ENCODE data around the gene UBE4A.

UBE4A gene

DNA sequence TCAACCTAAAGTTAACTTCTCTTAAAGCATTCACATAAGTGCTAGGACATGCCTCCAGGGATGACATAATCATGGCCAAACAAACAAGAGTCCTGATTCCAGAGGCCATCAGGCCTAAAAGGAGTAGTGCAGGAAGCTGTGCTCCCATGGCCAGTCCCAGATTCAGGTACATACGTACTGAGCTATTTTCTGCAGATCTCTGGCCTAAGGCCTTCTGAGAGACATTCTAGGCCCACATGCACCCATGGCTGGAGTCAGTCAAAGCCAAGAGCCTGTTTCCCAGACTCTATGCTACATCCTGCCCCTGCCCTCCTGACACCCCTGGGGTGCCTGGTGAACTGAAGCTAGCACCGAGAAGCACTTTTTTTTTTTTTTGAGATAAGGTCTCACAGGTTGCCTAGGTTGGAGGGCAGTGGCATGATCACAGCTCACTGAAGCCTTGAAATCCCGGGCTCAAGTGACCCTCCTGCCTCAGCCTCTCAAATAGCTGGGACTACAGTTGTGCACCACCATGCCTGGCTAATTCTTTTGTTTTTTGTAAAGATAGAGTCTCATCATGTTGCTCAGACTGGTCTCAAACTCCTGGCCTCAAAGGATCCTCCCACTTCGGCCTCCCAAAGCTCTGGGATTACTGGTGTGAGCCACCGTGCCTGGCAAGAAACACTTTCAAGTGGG is 17.4 kb upstream of the UBE4A start:
- no peak for DNase-seq

- DNase-seq = no peak
Observed at GRCh38 chr11:118342503-118343161, 16.8 kb upstream of the UBE4A start, which contains the start of gene CD3D. CD3D (minus strand) TSS chr11:118342705; CDS start chr11:118342607, 98 bp downstream.

DNA sequence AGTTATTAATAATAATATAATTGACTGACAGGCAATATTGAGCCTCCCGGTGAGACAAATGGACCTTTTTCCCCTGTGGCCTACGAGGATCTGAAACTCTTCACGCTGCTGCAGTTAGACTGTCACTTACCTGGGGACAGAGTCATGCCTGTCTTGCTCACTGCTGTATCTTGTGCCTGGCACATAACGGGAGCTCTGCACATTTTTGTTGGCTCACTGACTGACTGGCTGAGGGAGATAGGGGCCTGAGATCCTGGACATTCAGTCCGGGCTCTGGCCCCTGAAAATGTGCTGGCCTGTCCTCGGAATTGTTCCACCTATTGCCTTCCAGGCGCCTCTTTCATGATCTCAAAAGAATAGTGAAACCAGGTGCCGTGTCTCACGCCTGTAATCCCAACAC is 16.2 kb upstream of the UBE4A start:
- no peak for DNase-seq

DNA sequence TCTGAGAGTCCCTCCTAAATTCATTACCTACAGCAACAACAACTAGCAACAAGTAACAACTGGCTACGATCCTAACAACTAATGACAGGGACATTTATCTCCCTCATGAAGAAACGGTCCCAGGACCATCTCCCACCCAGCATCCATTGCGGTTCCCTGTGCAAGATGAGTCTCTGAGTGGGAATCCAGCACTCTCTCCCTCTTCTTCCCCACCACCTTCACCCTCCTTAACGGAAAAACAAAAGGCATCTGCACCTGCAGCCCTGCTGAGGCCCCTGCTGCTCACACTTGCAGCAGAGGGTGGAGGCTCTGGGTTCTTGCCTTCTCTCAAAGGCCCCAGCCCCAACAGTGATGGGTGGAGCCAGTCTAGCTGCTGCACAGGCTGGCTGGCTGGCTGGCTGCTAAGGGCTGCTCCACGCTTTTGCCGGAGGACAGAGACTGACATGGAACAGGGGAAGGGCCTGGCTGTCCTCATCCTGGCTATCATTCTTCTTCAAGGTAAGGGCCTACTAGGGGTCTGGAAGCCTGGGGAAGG is 15.4 kb upstream of the UBE4A start, which contains the start of gene CD3G:
Gene CD3G, plus strand, starts transcription at position 364 of the 535 bp plus-strand sequence. Its CDS starts 80 bp downstream, at position 444.
- DNase-seq = no peak

GRCh38 chr11:118349475-118349874 is 9.9 kb upstream of the UBE4A start:
- no peak for DNase-seq

DNA sequence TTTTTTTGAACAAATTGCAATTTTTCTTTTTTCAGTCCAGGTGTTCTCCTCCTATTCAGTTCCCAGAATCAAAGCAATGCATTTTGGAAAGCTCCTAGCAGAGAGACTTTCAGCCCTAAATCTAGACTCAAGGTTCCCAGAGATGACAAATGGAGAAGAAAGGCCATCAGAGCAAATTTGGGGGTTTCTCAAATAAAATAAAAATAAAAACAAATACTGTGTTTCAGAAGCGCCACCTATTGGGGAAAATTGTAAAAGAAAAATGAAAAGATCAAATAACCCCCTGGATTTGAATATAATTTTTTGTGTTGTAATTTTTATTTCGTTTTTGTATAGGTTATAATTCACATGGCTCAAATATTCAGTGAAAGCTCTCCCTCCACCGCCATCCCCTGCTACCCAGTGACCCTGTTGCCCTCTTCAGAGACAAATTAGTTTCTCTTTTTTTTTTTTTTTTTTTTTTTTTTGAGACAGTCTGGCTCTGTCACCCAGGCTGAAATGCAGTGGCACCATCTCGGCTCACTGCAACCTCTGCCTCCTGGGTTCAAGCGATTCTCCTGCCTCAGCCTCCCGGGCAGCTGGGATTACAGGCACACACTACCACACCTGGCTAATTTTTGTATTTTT is 6.2 kb upstream of the UBE4A start:
- DNase-seq = peak; percentile 15

- DNase-seq = peak; percentile 8
Observed at GRCh38 chr11:118358071-118358470, 1.3 kb upstream of the UBE4A start.

- DNase-seq = no peak
Observed at GRCh38 chr11:118364956-118365615, 5.7 kb downstream of the UBE4A start.

DNA sequence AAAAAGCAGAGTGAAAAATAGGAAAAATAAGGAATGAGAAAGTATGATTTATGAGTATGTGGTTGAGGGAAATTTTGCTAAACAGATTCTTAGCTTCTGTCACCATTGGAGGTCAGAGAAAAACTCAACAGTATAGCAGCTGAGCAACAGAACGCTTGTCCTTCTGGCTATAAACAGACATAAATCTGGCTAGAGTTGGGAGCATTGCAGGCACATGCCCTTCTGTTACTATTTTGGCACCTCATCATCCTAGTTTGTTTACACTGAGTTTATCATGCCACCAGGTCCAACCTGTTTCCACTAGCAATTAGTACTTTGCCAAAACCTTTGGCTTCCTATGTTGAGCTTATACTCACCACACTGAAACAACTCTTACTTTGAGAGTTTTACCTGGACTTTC is 6.9 kb downstream of the UBE4A start:
- no peak for DNase-seq

GRCh38 chr11:118370774-118371173 is 11.4 kb downstream of the UBE4A start:
- no peak for DNase-seq

DNA sequence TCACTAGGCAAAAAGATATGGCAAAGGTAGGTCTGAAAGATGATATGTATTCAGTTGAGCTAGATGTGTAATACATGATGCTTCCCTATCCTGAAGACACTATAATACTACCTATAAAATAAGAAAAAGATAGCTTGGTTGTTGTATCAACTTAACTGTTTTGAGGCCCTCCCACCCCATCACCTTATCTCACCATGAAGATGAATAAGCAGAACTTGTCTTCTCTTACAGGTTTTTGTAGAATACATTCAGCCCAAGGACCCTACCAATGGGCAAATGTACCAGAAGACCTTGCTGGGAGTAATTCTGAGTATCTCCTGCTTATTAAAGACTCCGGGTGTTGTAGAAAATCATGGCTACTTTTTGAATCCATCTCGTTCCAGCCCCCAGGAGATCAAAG is 13.9 kb downstream of the UBE4A start:
- DNase-seq = no peak

DNA sequence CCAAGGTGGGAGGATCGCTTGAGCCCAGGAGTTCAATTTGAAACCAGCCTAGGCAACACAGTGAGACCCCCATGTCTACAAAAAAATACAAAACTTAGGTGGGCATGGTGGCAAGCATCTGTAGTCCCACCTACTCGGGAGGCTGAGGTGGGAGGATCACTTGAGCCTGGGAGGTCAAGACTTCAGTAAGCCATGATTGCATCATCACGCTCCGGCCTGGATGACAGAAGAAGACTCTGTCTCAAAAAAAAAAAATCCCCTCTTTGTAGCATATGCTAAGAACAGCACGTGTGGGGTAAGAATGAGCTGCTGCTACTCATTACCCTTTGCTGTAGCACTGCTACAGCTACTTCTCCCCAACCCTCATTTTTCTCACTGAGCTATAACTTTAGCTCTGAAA is 14.5 kb downstream of the UBE4A start:
- DNase-seq = no peak

GRCh38 chr11:118374729-118375128 is 15.3 kb downstream of the UBE4A start:
- DNase-seq = no peak

GRCh38 chr11:118375978-118376377 is 16.6 kb downstream of the UBE4A start:
- DNase-seq = no peak

- DNase-seq = no peak
Observed at GRCh38 chr11:118379497-118379896, 20.1 kb downstream of the UBE4A start.

- no peak for DNase-seq
Observed at GRCh38 chr11:118380571-118380970, 21.2 kb downstream of the UBE4A start.

DNA sequence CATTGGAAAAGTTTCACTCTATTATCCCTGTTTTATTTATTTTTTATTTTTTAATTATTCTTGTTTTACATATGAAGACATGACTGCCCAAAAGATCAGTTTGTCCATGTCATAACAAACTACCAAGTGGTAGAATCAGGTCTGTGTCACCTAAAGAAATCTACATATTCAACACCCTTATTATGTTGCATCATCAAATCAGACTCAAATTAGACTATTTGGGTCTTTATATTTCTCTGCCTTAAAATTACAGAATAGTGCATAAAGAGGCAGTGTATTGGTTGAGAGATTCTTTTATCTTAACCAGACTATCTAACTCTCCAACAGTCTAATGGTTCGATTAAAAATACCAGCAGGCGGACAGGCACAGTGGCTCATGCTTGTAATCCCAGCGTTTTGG is 23.6 kb downstream of the UBE4A start:
- no peak for DNase-seq

DNA sequence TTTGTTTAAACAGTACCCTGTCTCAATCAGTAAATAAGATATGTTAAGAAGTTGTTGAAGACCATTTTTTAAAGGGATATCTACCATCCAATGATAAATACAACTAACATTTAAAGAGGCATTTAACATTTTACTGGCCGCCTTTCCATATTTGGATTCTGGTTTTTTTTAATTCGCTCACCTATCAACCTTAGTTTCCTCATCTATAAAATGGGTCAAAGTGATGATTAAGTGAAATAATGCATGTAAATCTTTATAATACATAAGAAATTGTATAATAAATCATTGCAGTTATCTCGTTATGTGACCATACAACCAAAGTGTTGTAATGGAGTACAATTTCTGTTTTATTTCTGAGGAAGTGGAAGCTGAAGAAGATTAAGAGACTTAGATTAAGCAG is 24.3 kb downstream of the UBE4A start:
- no peak for DNase-seq

GRCh38 chr11:118396097-118396501 is 36.7 kb downstream of the UBE4A start:
- DNase-seq = no peak

DNA sequence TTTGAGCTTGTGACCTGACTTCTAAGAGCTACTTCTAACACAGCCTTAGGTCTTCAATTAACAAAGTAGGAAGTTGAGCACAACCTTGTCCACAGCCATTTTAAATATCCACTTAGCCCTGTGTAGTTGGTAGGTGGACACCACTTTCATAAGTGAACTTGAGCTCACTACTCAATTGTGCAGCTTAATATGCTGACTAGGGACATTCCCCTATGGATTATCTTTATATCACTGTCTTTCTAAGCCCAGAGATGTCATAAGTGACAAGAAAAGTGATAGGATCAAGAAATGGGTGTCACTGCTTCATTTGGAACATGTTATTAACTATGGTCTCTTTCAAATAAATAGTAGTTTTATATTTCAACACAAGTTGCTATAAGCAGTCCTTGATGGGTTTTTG is 38.0 kb downstream of the UBE4A start:
- DNase-seq = no peak

DNA sequence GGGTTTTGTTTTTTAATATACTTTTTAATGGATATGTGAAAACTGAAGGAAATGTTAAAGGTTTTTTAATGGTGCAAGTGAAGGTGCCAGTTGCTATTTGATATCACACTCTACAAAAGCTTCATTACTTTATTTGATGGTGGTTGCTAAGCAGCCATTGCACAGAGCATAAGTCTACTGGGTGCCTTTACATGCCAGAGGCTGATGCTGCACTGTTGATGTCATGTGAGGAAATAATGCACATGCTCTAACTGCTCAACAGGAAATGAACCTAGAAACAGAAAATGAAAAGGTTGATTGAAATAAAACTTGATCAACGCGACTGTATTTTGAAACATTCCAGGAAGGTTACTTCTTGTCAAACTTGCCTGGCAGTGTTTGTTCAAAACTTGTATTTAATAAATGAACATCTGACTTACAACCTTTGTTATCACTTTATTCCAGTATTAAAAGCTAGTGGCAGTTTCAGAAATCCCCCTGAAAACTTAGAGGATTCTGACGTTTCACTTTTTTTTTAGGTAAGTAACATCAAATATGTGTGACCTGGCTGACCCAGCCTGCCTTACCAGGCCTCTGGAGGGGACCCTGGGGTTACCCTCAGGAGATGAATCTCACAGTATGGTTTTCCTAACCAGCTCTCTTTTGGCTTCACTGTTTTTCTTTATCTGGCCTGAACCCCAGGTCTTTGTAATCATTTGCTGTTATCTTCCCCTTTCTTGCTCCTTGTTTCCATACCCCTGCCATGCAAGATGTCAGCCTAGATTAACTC is 39.6 kb downstream of the UBE4A start:
- no peak for DNase-seq

- DNase-seq = peak; percentile 86
Observed at GRCh38 chr11:118401151-118401879, 41.9 kb downstream of the UBE4A start, which contains the start of gene ATP5MG. ATP5MG (plus strand) TSS chr11:118401606; CDS start chr11:118401666, 60 bp downstream.

Measured in fibroblast of skin of right quadriceps (primary cell).